NCI-H1417 (cell line): ENCODE data around the gene LRRC61.
"Not testable (repeated sequence)": the region's sequence is repeated elsewhere in the genome, so short reads cannot be mapped to it uniquely, and the experiment has no call there.

Experiments
- DNase-seq, 3 experiments: peaks; one replicate each; lab custom pipeline; 2025; lab: John Stamatoyannopoulos, UW

The LRRC61 gene

DNA sequence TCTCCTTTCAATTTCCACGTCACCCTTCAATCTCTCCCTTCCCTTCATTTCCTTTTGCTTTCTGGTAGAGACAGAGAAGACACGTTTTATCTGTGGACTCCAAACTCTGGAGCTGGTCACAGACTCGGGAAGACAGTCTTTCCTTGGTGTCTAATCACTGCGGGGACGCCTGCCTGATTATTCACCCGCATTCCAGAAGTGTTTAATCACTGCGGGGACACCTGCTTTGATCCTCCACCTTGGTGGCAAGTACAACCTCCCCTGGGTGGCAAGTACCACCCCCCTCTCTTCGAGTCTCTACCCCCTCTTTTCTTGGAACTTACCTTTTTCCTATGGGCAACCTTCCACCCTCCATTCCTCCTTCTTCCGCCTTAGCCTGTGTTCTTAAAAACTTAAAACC, 15.3 kb upstream of the LRRC61 start:
- no peak for DNase-seq

DNA sequence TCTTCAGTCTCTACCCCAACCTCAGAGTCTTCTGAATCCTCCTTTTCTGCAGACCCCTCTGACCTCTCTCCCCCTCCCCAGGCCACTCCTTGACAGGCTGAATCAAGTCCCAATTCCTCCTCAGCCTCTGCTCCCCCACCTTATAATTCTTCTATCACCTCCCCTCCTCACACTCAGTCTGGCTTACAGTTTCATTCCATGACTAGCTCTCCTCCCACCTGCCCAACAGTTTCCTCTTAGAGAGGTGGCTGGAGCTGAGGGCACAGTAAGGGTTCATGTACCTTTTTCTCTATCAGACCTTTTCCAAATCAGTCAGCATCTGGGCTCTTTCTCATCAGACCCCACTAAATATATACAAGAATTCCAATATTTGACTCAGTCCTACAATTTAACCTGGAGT, 14.6 kb upstream of the LRRC61 start:
- DNase-seq, result no peak

- DNase-seq, result no peak
Observed at GRCh38 chr7:150311146-150311545, 12.0 kb upstream of the LRRC61 start.

- DNase-seq, result no peak
Observed at GRCh38 chr7:150311711-150312110, 11.4 kb upstream of the LRRC61 start.

GRCh38 chr7:150312649-150313366, 10.3 kb upstream of the LRRC61 start:
- DNase-seq, result not testable (repeated sequence)

GRCh38 chr7:150313367-150313809, 9.8 kb upstream of the LRRC61 start:
- no peak for DNase-seq

DNA sequence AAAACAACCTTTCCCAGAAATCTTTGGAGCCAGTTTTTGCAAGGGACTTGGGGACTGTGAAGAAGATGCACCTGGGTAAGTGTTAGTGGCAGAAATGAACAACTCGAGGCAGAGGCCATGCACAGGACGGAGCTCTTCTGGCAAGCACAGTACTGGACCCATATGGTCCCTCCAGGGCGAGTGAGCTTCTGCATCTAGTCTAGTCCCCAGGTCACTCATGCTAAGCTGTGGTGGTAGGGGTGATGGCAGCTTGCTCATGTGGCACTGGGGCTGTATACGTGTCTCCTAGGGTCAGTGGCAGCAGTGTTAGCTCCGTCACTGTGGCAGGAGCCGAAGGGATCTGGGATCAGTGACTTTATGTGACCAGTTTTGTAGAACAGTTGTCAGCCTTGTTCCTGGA, 9.3 kb upstream of the LRRC61 start:
- DNase-seq, result no peak

DNA sequence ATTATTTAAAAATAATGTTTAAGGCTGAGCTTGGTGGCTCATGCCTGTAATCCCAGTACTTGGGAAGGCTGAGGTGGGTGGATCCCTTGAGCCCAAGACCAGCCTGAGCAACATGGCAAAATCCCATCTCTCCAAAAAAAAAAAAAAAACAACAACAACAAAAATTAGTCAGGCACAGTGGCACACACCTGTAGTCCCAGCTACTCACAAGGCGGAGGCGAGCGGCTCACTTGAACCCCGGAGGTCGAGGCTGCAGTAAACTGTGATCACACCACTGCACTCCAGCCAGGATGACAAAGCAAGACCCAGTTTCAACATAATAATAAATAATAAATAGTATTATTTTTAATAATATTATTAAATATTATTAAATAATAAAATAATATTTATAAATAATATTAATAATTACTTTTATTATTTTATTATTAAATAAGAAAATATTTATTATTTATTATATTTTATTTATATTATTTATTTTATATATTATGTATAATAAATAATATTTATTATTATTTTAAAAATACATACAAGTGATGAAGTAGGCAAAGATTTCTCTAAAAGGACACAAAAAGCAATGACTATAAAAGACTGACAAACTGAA, 8.4 kb upstream of the LRRC61 start:
- DNase-seq, result no peak

DNA sequence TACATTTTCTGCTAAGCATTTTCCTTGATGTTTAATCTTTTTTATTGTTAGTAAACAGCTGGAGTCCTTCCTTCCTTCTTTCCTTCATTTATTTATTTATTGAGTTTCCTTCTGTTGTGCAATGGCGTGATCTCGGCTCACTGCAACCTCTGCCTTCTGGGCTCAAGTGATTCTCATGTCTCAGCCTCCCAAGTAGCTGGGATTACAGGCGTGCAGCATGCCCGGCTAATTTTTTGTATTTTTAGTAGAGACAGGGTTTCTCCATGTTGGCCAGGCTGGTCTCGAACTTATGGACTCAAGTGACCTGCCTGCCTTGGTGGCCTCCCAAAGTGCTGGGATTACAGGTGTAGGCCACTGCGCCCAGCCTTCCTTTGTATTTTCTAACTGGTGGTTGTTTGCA, 6.2 kb upstream of the LRRC61 start:
- not testable (repeated sequence) for DNase-seq

GRCh38 chr7:150317748-150318444, 5.3 kb upstream of the LRRC61 start:
- no peak for DNase-seq

- no peak for DNase-seq
Observed at GRCh38 chr7:150321788-150322113, 1.4 kb upstream of the LRRC61 start.

DNA sequence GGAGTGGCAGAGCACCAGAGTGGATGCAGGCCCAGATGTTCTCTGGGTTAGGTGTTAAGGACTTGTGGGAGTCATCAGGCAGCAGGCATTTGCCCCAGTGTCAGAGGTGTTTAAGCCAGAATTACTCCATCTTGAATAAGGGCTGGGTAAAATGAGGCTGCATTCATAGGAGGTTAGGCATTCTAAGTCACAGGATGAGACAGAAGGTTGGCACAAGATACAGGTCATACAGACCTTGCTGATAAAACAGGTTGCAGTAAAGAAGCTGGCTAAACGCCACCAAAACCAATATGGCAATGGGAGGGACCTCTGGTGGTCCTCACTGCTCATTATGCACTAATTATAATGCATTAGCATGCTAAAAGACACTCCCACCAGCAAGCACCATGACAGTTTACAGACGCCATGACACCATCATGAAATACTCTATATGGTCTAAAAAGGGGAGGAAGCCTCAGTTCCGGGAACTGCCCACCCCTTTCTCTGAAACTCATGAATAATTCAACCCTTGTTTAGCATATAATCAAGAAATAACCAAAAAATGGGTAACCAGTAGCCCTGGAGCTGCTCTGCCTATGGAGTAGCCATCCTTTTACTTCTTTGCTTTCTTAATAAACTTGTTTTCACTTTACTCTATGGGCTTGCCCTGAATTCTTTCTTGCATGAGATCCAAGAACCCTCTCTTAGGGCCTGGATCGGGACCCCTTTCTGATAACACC, 882 bp upstream of the LRRC61 start:
- peak in 1 of 3 experiments; percentile 73 for DNase-seq

DNA sequence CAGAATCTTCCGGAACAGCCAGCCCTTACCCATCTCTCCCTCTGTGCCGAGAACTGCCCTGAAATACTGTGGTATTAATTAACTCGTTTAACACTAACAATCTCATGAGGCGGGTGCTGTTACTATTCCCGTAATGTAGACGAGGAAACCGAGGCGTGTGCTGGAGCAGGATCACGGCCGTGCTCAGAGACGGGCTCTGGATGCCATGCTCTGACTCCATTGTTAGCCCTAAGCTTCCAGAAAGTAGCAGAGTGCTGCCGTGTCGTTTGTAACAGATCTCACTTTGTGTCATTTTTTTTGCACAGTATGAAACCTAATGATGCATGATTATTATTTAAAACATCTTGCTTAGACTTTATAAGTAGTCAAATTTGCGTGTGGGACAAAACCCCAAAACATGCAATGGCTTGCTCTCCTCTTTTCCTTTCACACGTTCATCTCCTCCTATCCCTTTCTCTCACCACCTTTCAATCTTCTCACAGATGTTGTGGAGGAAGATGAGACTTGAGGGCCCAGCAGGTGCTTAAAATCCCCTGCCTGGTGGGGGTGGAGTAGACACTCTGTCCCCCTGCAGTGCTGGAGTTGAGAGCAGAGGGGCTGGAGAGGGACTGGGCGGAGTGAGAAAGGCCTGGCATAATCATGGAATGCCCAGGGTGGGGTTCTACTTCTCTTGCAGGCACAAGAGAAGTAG, 672 bp downstream of the LRRC61 start:
- peak in 2 of 3 experiments; percentile 78 to 86 for DNase-seq

GRCh38 chr7:150324373-150324961, 1.3 kb downstream of the LRRC61 start:
- peak in 2 of 3 experiments; percentile 44 to 69 for DNase-seq

DNA sequence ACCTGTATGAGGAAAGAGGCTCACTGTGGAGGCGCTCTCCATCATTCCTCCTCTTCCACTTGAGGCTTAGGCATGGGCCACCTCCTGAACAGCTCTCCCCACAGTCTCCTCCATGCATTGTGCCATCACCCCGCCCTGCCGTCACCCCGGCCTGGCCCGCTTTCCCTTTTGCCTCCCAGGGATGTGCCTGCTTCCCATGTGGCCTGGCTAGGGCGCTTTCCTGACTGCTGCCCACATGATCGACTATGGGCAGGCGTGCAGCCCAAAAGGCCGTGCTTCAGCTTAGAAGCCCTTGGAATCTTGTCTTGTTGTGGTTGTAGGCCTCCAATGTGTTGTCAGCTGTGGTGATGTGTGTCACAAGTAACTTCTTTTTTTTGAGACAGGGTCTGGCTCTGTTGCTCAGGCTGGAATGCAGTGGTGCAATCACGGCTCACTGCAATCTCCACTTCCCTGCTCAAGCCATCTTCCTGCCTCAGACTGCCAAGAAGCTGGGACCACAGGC, 2.0 kb downstream of the LRRC61 start:
- DNase-seq, result no peak

GRCh38 chr7:150325901-150326300, 2.7 kb downstream of the LRRC61 start:
- DNase-seq, result no peak

- no peak for DNase-seq
Observed at GRCh38 chr7:150326657-150327268, 3.6 kb downstream of the LRRC61 start.

DNA sequence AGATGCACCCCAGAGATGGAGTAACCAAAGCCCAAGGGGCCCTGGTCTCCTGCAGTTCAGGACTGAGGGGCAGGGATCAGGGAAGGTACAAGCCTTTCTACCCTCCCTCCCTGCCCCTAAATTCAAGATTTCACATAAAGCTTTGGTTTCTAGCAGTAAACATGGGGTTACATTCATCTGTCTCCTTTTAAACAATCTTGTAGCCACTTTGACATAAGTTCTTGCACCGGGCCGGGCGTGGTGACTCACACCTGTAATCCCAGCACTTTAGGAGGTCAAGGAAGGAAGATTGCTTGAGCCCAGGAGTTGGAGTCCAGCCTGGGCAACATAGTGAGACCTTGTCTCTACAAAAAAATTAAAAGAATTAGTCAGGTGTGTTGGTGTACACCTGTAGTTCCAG, 4.2 kb downstream of the LRRC61 start:
- no peak for DNase-seq

DNA sequence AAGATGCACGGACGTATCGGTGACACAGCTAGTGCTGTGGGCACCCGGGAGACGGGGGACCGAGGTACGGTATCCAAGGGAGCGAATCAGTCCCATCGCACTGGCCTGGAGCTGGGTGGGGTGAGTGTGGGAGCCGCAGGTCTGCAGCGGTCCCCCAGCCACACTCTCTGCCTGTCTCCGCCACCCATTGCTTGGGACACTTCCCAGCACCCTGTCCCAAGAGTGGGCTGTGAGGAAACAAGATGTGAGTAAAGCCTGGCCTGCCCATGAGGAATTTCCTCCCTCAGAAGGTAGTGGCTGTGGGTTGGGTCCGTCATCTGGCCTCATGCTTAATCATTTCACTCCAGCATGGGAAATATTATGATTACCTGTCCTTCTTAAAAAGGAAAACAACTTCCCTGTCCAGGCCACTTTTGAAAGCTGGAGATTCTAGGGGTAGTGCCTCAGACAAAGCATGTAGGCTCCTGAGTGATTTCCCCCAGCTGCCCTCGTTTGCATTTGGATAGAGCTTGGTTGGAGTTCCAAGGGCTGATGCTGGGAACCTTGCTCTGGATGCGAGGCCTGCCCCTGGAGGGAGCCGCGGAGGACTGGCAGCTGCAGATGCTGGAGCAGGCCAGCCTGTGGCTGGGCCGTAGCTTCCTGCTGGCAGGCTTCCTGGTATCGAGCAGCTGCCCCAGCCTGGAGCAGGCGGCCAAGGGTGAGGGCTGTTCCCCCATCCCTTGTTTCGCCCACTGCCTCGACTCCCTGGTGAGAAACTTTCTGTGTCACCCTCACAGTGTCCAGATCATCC, 6.4 kb downstream of the LRRC61 start:
- no peak for DNase-seq

GRCh38 chr7:150330211-150330885, 7.2 kb downstream of the LRRC61 start:
- DNase-seq, result no peak
